Measurements from ENCODE around the gene IFT20.
"Not testable (repeated sequence)": the region's sequence is repeated elsewhere in the genome, so short reads cannot be mapped to it uniquely, and the experiment has no call there.

Gene IFT20

GRCh38 chr17:28363776-28364650 lies 28.7 kb upstream of the IFT20 start:
- DNase-seq: no peak

GRCh38 chr17:28363186-28363585 lies 27.9 kb upstream of the IFT20 start:
- no peak for DNase-seq

- no peak for DNase-seq
Measured at GRCh38 chr17:28357901-28358197, 22.6 kb upstream of the IFT20 start.

GRCh38 chr17:28357061-28357900 lies 22.0 kb upstream of the IFT20 start, which contains the start of gene POLDIP2:
POLDIP2 (minus strand) TSS chr17:28357527; CDS start chr17:28357448, 79 bp downstream.
- peak; percentile 87 to 93 for DNase-seq

DNA sequence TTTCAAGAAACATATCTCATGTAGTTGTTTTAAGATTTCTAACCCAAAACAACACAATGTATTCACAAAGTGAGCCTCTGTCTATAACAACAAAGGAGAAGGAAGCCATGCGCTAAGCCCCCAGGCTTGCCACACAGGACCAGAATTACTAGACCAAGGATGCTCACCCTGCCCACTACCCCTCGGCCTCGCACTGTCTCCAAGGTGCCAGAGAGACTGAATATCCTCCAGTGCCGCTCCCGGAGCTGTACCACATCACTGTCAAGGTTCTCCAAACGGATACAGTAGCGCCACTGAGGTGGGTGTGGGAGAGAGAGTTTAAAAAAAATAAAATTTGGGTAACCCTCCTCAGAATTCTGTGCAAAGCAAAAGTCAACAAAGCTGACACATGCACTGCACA lies 15.0 kb upstream of the IFT20 start:
- no peak for DNase-seq

GRCh38 chr17:28348979-28349378 lies 13.7 kb upstream of the IFT20 start:
- no peak for DNase-seq

DNA sequence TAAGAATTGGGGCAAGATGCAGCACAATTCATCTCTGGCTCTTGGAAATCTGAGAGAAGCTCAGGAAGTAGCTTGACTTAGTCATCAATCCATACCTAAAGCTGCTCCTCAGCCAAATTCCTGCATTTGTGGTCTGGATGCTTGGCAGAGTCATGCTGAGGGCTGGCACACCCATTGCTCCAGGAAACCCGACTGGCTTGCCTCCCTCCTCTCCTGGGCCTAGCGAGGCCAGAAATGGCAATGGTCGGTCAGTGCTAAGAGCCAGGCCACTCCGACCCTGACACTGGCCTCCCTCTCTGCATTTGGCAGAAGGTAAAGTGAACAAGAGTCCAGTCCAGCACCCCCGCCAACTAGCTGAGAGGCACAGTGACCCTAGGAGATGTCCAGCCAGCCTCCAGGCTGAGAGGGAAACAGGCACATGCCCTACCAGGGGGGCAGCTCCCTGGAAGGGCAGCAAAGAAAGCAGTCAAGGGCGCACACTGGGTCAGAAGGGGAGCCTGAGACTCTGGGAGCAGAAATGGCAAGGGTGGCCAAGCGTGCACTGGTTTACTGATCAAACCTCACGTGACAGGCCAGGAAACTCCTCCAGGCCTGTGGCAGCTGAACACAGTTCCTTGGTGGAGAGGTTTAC lies 12.1 kb upstream of the IFT20 start:
- no peak for DNase-seq

- DNase-seq: peak in 1 of 2 experiments; percentile 13
Measured at GRCh38 chr17:28346746-28347246, 11.5 kb upstream of the IFT20 start.

GRCh38 chr17:28346199-28346580 lies 10.9 kb upstream of the IFT20 start:
- DNase-seq: no peak

GRCh38 chr17:28345419-28346198 lies 10.3 kb upstream of the IFT20 start:
- no peak for DNase-seq

GRCh38 chr17:28344435-28344901 lies 9.2 kb upstream of the IFT20 start:
- DNase-seq: no peak

DNA sequence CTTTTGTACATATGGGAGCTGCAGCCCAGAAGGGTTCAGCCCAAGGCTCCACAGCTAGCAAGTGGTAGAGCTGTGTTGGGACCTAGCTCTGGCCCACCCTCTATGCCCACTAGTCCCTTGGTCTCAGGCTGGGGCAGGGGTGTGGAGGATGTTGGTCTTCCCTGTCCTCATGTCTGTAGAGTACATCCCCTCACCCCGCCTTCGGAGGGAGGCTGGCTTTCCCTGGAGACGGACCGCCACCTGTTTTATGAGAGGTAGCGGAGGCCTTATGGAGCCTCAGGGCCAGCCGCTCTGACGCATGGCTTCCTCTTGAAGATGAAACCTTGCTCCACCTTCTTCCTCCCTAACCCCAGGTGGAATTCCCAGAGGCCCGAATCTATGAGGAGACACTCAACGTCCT lies 8.7 kb upstream of the IFT20 start:
- no peak for DNase-seq

DNA sequence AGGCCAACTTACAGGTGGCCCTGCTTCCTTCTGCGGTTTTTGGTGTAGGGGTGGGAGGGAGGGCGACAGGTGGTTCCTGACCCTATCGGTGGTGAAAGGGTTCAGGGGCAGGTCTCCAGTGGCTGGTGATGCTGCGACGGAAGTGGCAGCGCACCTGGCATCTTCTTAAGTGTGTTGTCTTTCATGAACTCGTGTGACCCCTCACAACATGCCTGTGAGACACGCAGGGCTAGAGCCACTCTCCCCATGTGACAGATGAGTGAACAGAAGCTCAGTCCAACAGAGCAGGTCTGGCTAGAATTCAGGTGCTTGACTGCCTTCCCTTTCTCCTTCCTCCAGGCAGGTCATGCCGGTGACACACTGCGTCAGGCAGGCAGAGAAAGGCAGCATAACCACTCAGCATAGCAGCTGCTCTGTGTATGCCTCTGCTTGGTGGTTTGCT lies 8.2 kb upstream of the IFT20 start:
- no peak for DNase-seq

GRCh38 chr17:28342313-28342712 lies 7.0 kb upstream of the IFT20 start:
- no peak for DNase-seq

GRCh38 chr17:28341516-28341915 lies 6.2 kb upstream of the IFT20 start:
- no peak for DNase-seq

DNA sequence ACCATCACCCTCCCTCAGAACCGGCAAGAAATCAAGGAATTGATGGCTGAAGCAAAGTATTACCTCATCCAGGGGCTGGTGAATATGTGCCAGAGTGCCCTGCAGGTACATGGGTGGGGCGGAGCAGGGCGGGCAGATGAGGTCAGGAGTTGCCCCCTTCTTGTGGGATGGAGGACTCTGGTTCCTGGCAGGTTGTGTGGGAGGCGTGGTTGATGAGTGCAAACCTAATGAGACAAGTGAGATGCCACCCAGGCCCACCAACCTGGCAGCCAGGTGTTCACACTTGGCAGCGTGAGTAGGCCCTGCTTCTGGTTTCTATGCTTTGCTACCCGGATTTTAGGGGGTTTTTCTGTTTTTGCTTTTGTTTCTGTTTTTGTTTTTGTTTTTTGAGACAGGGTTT lies 5.1 kb upstream of the IFT20 start:
- no peak for DNase-seq

DNA sequence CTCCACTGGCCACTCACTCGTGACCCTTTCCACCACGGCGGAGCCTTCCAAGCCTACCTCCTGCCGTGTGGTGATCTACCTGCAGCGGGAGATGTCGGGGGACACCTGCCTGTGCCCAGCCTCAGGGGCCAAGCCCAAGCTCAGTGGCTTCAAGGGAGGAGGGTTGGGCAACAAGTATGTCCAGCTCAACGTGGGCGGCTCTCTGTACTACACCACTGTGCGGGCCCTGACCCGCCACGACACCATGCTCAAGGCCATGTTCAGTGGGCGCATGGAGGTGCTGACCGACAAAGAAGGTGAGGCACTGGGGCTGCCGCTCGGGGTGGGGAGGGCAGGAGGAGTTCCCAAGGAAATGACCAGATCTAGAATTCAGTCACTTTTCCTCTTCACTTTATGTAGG lies 4.2 kb upstream of the IFT20 start:
- no peak for DNase-seq

GRCh38 chr17:28338769-28339212 lies 3.5 kb upstream of the IFT20 start:
- not testable (repeated sequence) for DNase-seq

GRCh38 chr17:28338056-28338768 lies 2.9 kb upstream of the IFT20 start:
- no peak for DNase-seq

DNA sequence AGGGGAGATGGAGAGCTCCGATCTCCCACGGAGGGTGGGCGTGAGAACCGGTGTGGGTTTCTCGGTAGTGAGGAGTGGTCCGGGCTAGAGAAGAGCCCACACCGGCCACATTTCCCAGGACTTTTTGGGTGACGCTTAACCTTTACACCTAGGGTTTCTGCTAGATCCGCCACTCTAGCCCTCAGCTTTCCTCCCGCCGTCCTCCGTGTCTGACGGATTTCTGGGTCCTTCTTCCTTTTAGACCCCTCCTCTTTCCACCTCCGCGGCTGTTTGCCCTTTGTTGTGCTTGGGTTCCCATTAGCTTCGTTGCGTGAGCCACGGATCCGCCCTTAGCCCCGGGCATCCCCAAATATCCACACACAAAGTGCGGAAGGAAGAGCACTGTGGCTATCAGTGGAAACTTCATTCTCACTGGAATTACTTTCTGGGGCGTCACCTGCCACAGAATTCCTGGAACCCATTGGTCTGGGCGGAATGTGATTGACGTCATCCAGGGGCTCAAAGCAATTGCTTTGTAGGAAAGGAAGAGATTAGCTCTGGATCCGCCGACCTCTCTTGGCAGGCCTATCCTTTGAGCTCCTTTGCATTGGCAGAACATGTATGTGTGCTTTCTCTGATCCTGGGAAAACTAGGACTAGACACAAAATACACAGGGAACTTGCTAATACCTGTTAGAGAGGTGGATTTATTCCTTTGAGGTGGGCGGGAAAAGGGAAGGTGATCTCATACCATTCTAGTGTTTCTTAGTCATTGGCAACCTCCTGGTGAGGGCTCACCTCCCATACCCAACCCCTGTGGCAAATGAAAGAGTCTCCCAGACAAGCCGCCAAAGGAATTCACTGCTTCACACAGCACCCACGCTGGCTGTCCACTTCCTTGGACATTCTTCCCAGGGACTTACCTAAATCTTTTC lies 943 bp upstream of the IFT20 start:
- DNase-seq: peak; percentile 21 to 31

All from Kasumi-1 (cell line).